Suprapubic skin (tissue), 3 donors: Measurements from ENCODE around the gene RNF217.

Experiments used
- CTCF ChIP-seq, 2 donors: fragments of 200-600 bp in 1 of 2; fragments of 450-650 bp in 1 of 2; sonication (generic) in 1 of 2; IDR thresholded peaks; one replicate each; pipeline ENCODE4 v1.5.1; 2016 to 2019; ENCODE audit warnings: antibody characterized with exemption in 2 of 2, mild to moderate bottlenecking in 1 of 2, moderate library complexity in 1 of 2
- EP300 ChIP-seq: sonication (generic); formaldehyde crosslinking; IDR thresholded peaks from one replicate; pipeline ENCODE4 v1.6.1; 2017; ENCODE audit warnings: antibody characterized with exemption
- POLR2A ChIP-seq, 2 donors: fragments of 450-650 bp; IDR thresholded peaks; one replicate each; pipeline ENCODE4 v1.6.1; 2017; ENCODE audit warnings: antibody characterized with exemption in 2 of 2, mild to moderate bottlenecking in 2 of 2, moderate library complexity in 2 of 2

GRCh38 chr6:125082908-125083683, 120.9 kb downstream of the RNF217 start:
- TF ChIP-seq CTCF (IDR thresholded peaks at IDR 0.05) (no peak), POLR2A (IDR thresholded peaks at IDR 0.05) (no peak), EP300 (no peak)
